SK-N-SH (cell line): ENCODE measurements around the gene TIMELESS. TPM values are rescaled to one million over a fixed set of nuclear protein-coding genes. Genes with fewer than 3 reads are reported as not detected.

ENCODE experiments used
- CTCF ChIA-PET: fragments of 300-600, 350-600 bp; formaldehyde crosslinking; extraction: SDS; loops from one replicate; lab custom pipeline; 2021; lab: Yijun Ruan, JAX
- POLR2A ChIA-PET: fragments of 350-600 bp; sonication (Branson Sonifier 250); formaldehyde crosslinking; extraction: SDS; loops from one replicate; lab custom pipeline; 2020; ENCODE audit warnings: antibody characterized with exemption, inconsistent platforms; lab: Yijun Ruan, JAX
- DNase-seq: peaks from one replicate; pipeline ENCODE4 v3.0.0; 2012
- H2AFZ ChIP-seq: fragments of 200-600 bp; sonication (generic); 2 replicates; pipeline ENCODE4 v1.8.1; 2016; ENCODE audit warnings: antibody characterized with exemption, mild to moderate bottlenecking, low read depth
- H3F3A ChIP-seq: fragments of 200-600 bp; sonication (generic); replicated peaks from 2 replicates; pipeline ENCODE3; 2016; ENCODE audit warnings: antibody characterized with exemption, mild to moderate bottlenecking; ENCODE audit not compliant: insufficient read depth
- H3K27ac ChIP-seq, 2 experiments: fragments of 200-500 bp in 1 of 2; fragments of 200-600 bp in 1 of 2; sonication (Bioruptor generic) in 1 of 2; sonication (generic), shearing (Covaris generic) in 1 of 2; 2 replicates each; pipeline versions ENCODE4 v1.5.1 to v1.6.1; 2014 to 2016; ENCODE audit warnings: low read depth in 2 of 2, inconsistent platforms in 1 of 2, low read length in 1 of 2, mild to moderate bottlenecking in 1 of 2, mixed read lengths in 1 of 2
- H3K27me3 ChIP-seq: fragments of 200-600 bp; sonication (generic), shearing (Covaris generic); 2 replicates; pipeline ENCODE4 v1.6.1; 2016; ENCODE audit warnings: mixed run types; ENCODE audit not compliant: insufficient read depth
- H3K36me3 ChIP-seq, 2 experiments: fragments of 200-500 bp in 1 of 2; fragments of 200-600 bp in 1 of 2; sonication (Bioruptor generic) in 1 of 2; sonication (generic) in 1 of 2; replicated peaks in 1 of 2; 2 replicates each; pipeline versions ENCODE3 to v1.5.1; 2014 to 2016; ENCODE audit warnings: low read length in 1 of 2, mild to moderate bottlenecking in 1 of 2; ENCODE audit not compliant: insufficient read depth in 2 of 2, control insufficient read depth in 1 of 2
- H3K4me1 ChIP-seq, 2 experiments: fragments of 200-500 bp in 1 of 2; fragments of 200-600 bp in 1 of 2; sonication (Bioruptor generic) in 1 of 2; sonication (generic), shearing (Covaris generic) in 1 of 2; 2 replicates each; pipeline versions ENCODE4 v1.5.1 to v1.6.1; 2014 to 2016; ENCODE audit warnings: low read depth in 1 of 2, low read length in 1 of 2, mixed run types in 1 of 2; ENCODE audit not compliant: insufficient read depth in 2 of 2, control insufficient read depth in 1 of 2
- H3K4me2 ChIP-seq: fragments of 200-600 bp; sonication (generic), shearing (Covaris generic); 2 replicates; pipeline ENCODE4 v1.6.1; 2017; ENCODE audit warnings: mixed run types
- H3K4me3 ChIP-seq, 2 experiments: fragments of 200-500 bp in 1 of 2; fragments of 200-600 bp in 1 of 2; sonication (Bioruptor generic) in 1 of 2; sonication (generic), shearing (Covaris generic) in 1 of 2; 2 replicates each; pipeline versions ENCODE4 v1.5.1 to v1.8.1; 2014 to 2016; ENCODE audit warnings: low read depth in 2 of 2, inconsistent platforms in 1 of 2, low read length in 1 of 2, mild to moderate bottlenecking in 1 of 2, mixed read lengths in 1 of 2, moderate library complexity in 1 of 2
- H3K79me2 ChIP-seq: fragments of 200-600 bp; sonication (generic); 2 replicates; pipeline ENCODE4 v1.8.1; 2017; ENCODE audit warnings: mild to moderate bottlenecking; ENCODE audit not compliant: insufficient read depth
- H3K9ac ChIP-seq: fragments of 200-600 bp; sonication (generic); 2 replicates; pipeline ENCODE4 v1.6.1; 2017; ENCODE audit warnings: mixed run types
- H3K9me2 ChIP-seq: fragments of 200-600 bp; sonication (generic); 2 replicates; pipeline ENCODE4 v1.6.1; 2017; ENCODE audit warnings: mixed run types
- H3K9me3 ChIP-seq: fragments of 200-600 bp; sonication (generic); 2 replicates; pipeline ENCODE4 v1.6.1; 2017; ENCODE audit warnings: mixed run types, mild to moderate bottlenecking, moderate library complexity
- H4K20me1 ChIP-seq: fragments of 200-600 bp; sonication (generic); 2 replicates; pipeline ENCODE4 v1.6.1; 2017; ENCODE audit warnings: mild to moderate bottlenecking, mixed run types; ENCODE audit not compliant: insufficient read depth
- CTCF ChIP-seq: fragments of 200-600 bp; sonication (generic); IDR thresholded peaks from 2 replicates; pipeline ENCODE4 v1.6.1; 2017; ENCODE audit warnings: antibody characterized with exemption, mild to moderate bottlenecking, moderate library complexity
- EZH2phosphoT487 ChIP-seq: fragments of 200-600 bp; sonication (generic); IDR thresholded peaks from 2 replicates; pipeline ENCODE4 v1.6.1; 2017; ENCODE audit warnings: low read depth, mixed run types, mild to moderate bottlenecking, antibody characterized with exemption, moderate library complexity, borderline replicate concordance
- FOXJ3 ChIP-seq: sonication (generic); formaldehyde crosslinking; IDR thresholded peaks from 2 replicates; pipeline ENCODE4 v1.5.1; 2020; ENCODE audit warnings: mild to moderate bottlenecking, missing genetic modification reagents
- GABPA ChIP-seq: IDR thresholded peaks from 2 replicates; pipeline ENCODE4 v1.4.0; 2012; ENCODE audit warnings: low read depth, mild to moderate bottlenecking
- GATA2 ChIP-seq: sonication (generic); formaldehyde crosslinking; IDR thresholded peaks from 2 replicates; pipeline ENCODE4 v1.5.0; 2020; ENCODE audit warnings: mild to moderate bottlenecking, missing genetic modification reagents
- IRF3 ChIP-seq: fragments of 150-350 bp; IDR thresholded peaks from 2 replicates; pipeline ENCODE4 v1.6.1; 2016; ENCODE audit warnings: mild to moderate bottlenecking, low read depth, low read length
- JUND ChIP-seq: IDR thresholded peaks from 2 replicates; pipeline ENCODE4 v1.4.0; 2012
- MEF2A ChIP-seq: IDR thresholded peaks from 2 replicates; pipeline ENCODE4 v1.4.0; 2012; ENCODE audit warnings: low read depth, borderline replicate concordance
- MXI1 ChIP-seq: IDR thresholded peaks from 2 replicates; pipeline ENCODE4 v1.6.1; 2012; ENCODE audit warnings: mild to moderate bottlenecking, low read depth, low read length, improper control_type of control experiment
- NRF1 ChIP-seq: IDR thresholded peaks from 2 replicates; pipeline ENCODE4 v1.6.1; 2012; ENCODE audit warnings: low read depth, mild to moderate bottlenecking, low read length
- PBX3 ChIP-seq: IDR thresholded peaks from 2 replicates; pipeline ENCODE4; 2012
- REST ChIP-seq: IDR thresholded peaks from 2 replicates; pipeline ENCODE4 v1.6.1; 2012; ENCODE audit warnings: mild to moderate bottlenecking, low read depth, low read length, moderate library complexity
- RFX5 ChIP-seq: IDR thresholded peaks from 2 replicates; pipeline ENCODE4 v1.6.1; 2012; ENCODE audit warnings: mild to moderate bottlenecking, improper control_type of control experiment, low read length
- SIN3A ChIP-seq: IDR thresholded peaks from 2 replicates; pipeline ENCODE4 v1.6.1; 2012; ENCODE audit warnings: low read depth, mild to moderate bottlenecking, low read length, moderate library complexity, borderline replicate concordance
- SMC3 ChIP-seq: IDR thresholded peaks from 2 replicates; pipeline ENCODE4 v1.6.1; 2012; ENCODE audit warnings: low read depth, low read length, improper control_type of control experiment
- USF1 ChIP-seq: IDR thresholded peaks from 2 replicates; pipeline ENCODE4 v1.4.0; 2012; ENCODE audit warnings: low read depth, borderline replicate concordance
- YY1 ChIP-seq: IDR thresholded peaks from 2 replicates; pipeline ENCODE4 v1.4.0; 2012; ENCODE audit warnings: low read depth, mild to moderate bottlenecking
- WGBS: methylation state at CpG from one replicate; pipeline ENCODE4 v1.1.6; 2017; ENCODE audit warnings: low lambda C conversion rate; 5-methylcytosine and 5-hydroxymethylcytosine counted together
- polyA plus RNA-seq, 3 experiments: library from polyadenylated mRNA; depleted of rRNA; stranded (reverse); fragments of >200 nt; gene quantifications; 2 replicates each; pipeline ENCODE4 v1.2.3, GENCODE V29; 2012

The TIMELESS gene
- polyA plus RNA-seq, 1 of the 3 experiments (the other 2 are of a cell fraction), result 5.4 TPM

- Histone ChIP-seq H3K36me3 (no peaks in the 10 kb centered on the region), H3F3A (peaks cover 7% of the 10 kb centered on the region), H3K27me3 (peaks cover 16% of the 10 kb centered on the region; the same call in 1 of the 2 replicates), H3K4me3 (peak overlapping the region; percentile 52 to 64), H3K4me2 (peak overlapping the region; percentile 92), H3K9me2 (no peaks in the 10 kb centered on the region), H3K4me1 (peaks cover 0 to 10% of the 10 kb centered on the region in 2 experiments; a peak in 1 of 4 replicates), H3K9me3 (no peaks in the 10 kb centered on the region), H3K79me2 (no peaks in the 10 kb centered on the region), H4K20me1 (no peaks in the 10 kb centered on the region), H3K9ac (no peak overlapping the region), H3K27ac (no peak overlapping the region; a peak in 1 of 4 replicates), H2AFZ (peak overlapping the region; percentile 88)
- CTCF ChIA-PET, result interaction anchor here (0.7 to 1.0 kb wide), 3 partner anchors 9 to 171 kb away, joined by 3 to 4 read pairs (median 3); no protein-coding TSS in a partner anchor
- POLR2A ChIA-PET, result interaction anchor here (0.5 kb wide), 1 partner anchor 155 kb away, joined by 5 read pairs; no protein-coding TSS in a partner anchor
- no peak for DNase-seq
- WGBS, result 35% methylated on average over 37 of the region's 44 CpGs
- no peak for TF ChIP-seq REST
- TF ChIP-seq USF1, result no peak
- TF ChIP-seq SIN3A, result no peak
Observed at GRCh38 chr12:56487448-56488040, 38.3 kb upstream of the TIMELESS start.

GRCh38 chr12:56486694-56487093 is 37.5 kb upstream of the TIMELESS start:
- ChIA-PET POLR2A (no interaction called here), CTCF (interaction anchor here (0.9 kb wide), 1 partner anchor 13 kb away, joined by 3 read pairs; no protein-coding TSS in a partner anchor)
- TF ChIP-seq EZH2phosphoT487, result no peak
- no peak for TF ChIP-seq MXI1
- no peak for TF ChIP-seq YY1
- no peak for TF ChIP-seq GATA2 (CRISPR knock-in tag)
- no peak for TF ChIP-seq GABPA
- TF ChIP-seq FOXJ3, result no peak
- TF ChIP-seq MEF2A, result no peak
- no peak for TF ChIP-seq IRF3
- no peak for TF ChIP-seq JUND
- no peak for TF ChIP-seq RFX5
- TF ChIP-seq PBX3, result no peak
- TF ChIP-seq USF1, result no peak
- TF ChIP-seq NRF1, result no peak
- TF ChIP-seq SMC3, result no peak
- no peak for TF ChIP-seq CTCF

More at GRCh38 chr12:56486694-56487093, 37.5 kb upstream of the TIMELESS start:
- Histone ChIP-seq H3K9me2 (no peaks in the 10 kb centered on the region), H4K20me1 (no peaks in the 10 kb centered on the region), H2AFZ (no peak overlapping the region), H3K4me2 (no peak overlapping the region), H3K27ac (no peak overlapping the region), H3K79me2 (no peaks in the 10 kb centered on the region), H3K27me3 (peaks cover 10% of the 10 kb centered on the region; the same call in 1 of the 2 replicates), H3K9me3 (no peaks in the 10 kb centered on the region), H3K36me3 (no peaks in the 10 kb centered on the region), H3F3A (peaks cover 7% of the 10 kb centered on the region), H3K9ac (no peak overlapping the region), H3K4me1 (peaks cover 0 to 10% of the 10 kb centered on the region in 2 experiments; a peak in 1 of 4 replicates), H3K4me3 (no peak overlapping the region)
- no peak for DNase-seq
- 90% methylated on average over 12 of the region's 12 CpGs for WGBS
